ENCODE data around the gene ZNG1B. TPM values are rescaled to one million over a fixed set of nuclear protein-coding genes. Genes with fewer than 3 reads are reported as not detected.
"Not testable (repeated sequence)": the region's sequence is repeated elsewhere in the genome, so short reads cannot be mapped to it uniquely, and the experiment has no call there.

Gene ZNG1B
- total RNA-seq, 1 donor from 2014 or later, result 23.1 TPM

GRCh38 chr2:113510913-113511312 lies 73.4 kb downstream of the ZNG1B start:
- not testable (repeated sequence) for H3K27me3 ChIP-seq (ENCODE audit: control insufficient read depth, insufficient read depth, low read length); H3K4me3 ChIP-seq (ENCODE audit: low read depth, low read length); H3K36me3 ChIP-seq (ENCODE audit: control insufficient read depth, insufficient read depth, low read length); DNase-seq (ENCODE audit: low read depth)

GRCh38 chr2:113511859-113512258 lies 74.4 kb downstream of the ZNG1B start:
- DNase-seq (ENCODE audit: low read depth); H3K27me3 ChIP-seq (ENCODE audit: control insufficient read depth, insufficient read depth, low read length); H3K36me3 ChIP-seq (ENCODE audit: control insufficient read depth, insufficient read depth, low read length); H3K4me3 ChIP-seq (ENCODE audit: low read depth, low read length): not testable (repeated sequence)

GRCh38 chr2:113515457-113515856 lies 78.0 kb downstream of the ZNG1B start:
- DNase-seq (ENCODE audit: low read depth), result not testable (repeated sequence)

GRCh38 chr2:113515995-113516394 lies 78.5 kb downstream of the ZNG1B start:
- DNase-seq (ENCODE audit: low read depth); H3K27me3 ChIP-seq (ENCODE audit: control insufficient read depth, insufficient read depth, low read length); H3K4me3 ChIP-seq (ENCODE audit: low read depth, low read length); H3K36me3 ChIP-seq (ENCODE audit: control insufficient read depth, insufficient read depth, low read length): not testable (repeated sequence)

More at GRCh38 chr2:113515457-113515856, 78.0 kb downstream of the ZNG1B start:
- not testable (repeated sequence) for H3K36me3 ChIP-seq (ENCODE audit: control insufficient read depth, insufficient read depth, low read length); H3K4me3 ChIP-seq (ENCODE audit: low read depth, low read length); H3K27me3 ChIP-seq (ENCODE audit: control insufficient read depth, insufficient read depth, low read length)

GRCh38 chr2:113517025-113517424 lies 79.5 kb downstream of the ZNG1B start:
- not testable (repeated sequence) for H3K36me3 ChIP-seq (ENCODE audit: control insufficient read depth, insufficient read depth, low read length); H3K27me3 ChIP-seq (ENCODE audit: control insufficient read depth, insufficient read depth, low read length)

GRCh38 chr2:113520837-113521236 lies 83.3 kb downstream of the ZNG1B start:
- H3K4me3 ChIP-seq (ENCODE audit: low read depth, low read length); H3K36me3 ChIP-seq (ENCODE audit: control insufficient read depth, insufficient read depth, low read length); DNase-seq (ENCODE audit: low read depth); H3K27me3 ChIP-seq (ENCODE audit: control insufficient read depth, insufficient read depth, low read length): not testable (repeated sequence)

More at GRCh38 chr2:113517025-113517424, 79.5 kb downstream of the ZNG1B start:
- not testable (repeated sequence) for H3K4me3 ChIP-seq (ENCODE audit: low read depth, low read length); DNase-seq (ENCODE audit: low read depth)

- H3K4me3 ChIP-seq (ENCODE audit: low read depth, low read length); H3K27me3 ChIP-seq (ENCODE audit: control insufficient read depth, insufficient read depth, low read length); H3K36me3 ChIP-seq (ENCODE audit: control insufficient read depth, insufficient read depth, low read length); DNase-seq (ENCODE audit: low read depth): not testable (repeated sequence)
These were observed 84.0 kb downstream of the ZNG1B start for GRCh38 chr2:113521492-113521891.

- H3K27me3 ChIP-seq (ENCODE audit: control insufficient read depth, insufficient read depth, low read length); DNase-seq (ENCODE audit: low read depth); H3K4me3 ChIP-seq (ENCODE audit: low read depth, low read length); H3K36me3 ChIP-seq (ENCODE audit: control insufficient read depth, insufficient read depth, low read length): not testable (repeated sequence)
These were observed 87.5 kb downstream of the ZNG1B start for GRCh38 chr2:113524986-113525385.

GRCh38 chr2:113527350-113528045 lies 90.0 kb downstream of the ZNG1B start:
- H3K36me3 ChIP-seq (ENCODE audit: control insufficient read depth, insufficient read depth, low read length); H3K4me3 ChIP-seq (ENCODE audit: low read depth, low read length); DNase-seq (ENCODE audit: low read depth); H3K27me3 ChIP-seq (ENCODE audit: control insufficient read depth, insufficient read depth, low read length): not testable (repeated sequence)

- H3K4me3 ChIP-seq (ENCODE audit: low read depth, low read length); DNase-seq (ENCODE audit: low read depth); H3K36me3 ChIP-seq (ENCODE audit: control insufficient read depth, insufficient read depth, low read length); H3K27me3 ChIP-seq (ENCODE audit: control insufficient read depth, insufficient read depth, low read length): not testable (repeated sequence)
These were observed 90.6 kb downstream of the ZNG1B start for GRCh38 chr2:113528126-113528525.

- not testable (repeated sequence) for H3K4me3 ChIP-seq (ENCODE audit: low read depth, low read length); DNase-seq (ENCODE audit: low read depth); H3K36me3 ChIP-seq (ENCODE audit: control insufficient read depth, insufficient read depth, low read length); H3K27me3 ChIP-seq (ENCODE audit: control insufficient read depth, insufficient read depth, low read length)
These were observed 91.4 kb downstream of the ZNG1B start for GRCh38 chr2:113528904-113529303.

- H3K4me3 ChIP-seq (ENCODE audit: low read depth, low read length); H3K27me3 ChIP-seq (ENCODE audit: control insufficient read depth, insufficient read depth, low read length): not testable (repeated sequence)
These were observed 95.5 kb downstream of the ZNG1B start for GRCh38 chr2:113532991-113533390.

GRCh38 chr2:113536573-113536972 lies 99.1 kb downstream of the ZNG1B start:
- H3K27me3 ChIP-seq (ENCODE audit: control insufficient read depth, insufficient read depth, low read length); H3K4me3 ChIP-seq (ENCODE audit: low read depth, low read length); DNase-seq (ENCODE audit: low read depth); H3K36me3 ChIP-seq (ENCODE audit: control insufficient read depth, insufficient read depth, low read length): not testable (repeated sequence)

More at GRCh38 chr2:113532991-113533390, 95.5 kb downstream of the ZNG1B start:
- H3K36me3 ChIP-seq (ENCODE audit: control insufficient read depth, insufficient read depth, low read length); DNase-seq (ENCODE audit: low read depth): not testable (repeated sequence)

- not testable (repeated sequence) for H3K4me3 ChIP-seq (ENCODE audit: low read depth, low read length); H3K36me3 ChIP-seq (ENCODE audit: control insufficient read depth, insufficient read depth, low read length); H3K27me3 ChIP-seq (ENCODE audit: control insufficient read depth, insufficient read depth, low read length); DNase-seq (ENCODE audit: low read depth)
These were observed 103.3 kb downstream of the ZNG1B start for GRCh38 chr2:113540834-113541203.

GRCh38 chr2:113541204-113541975 lies 103.9 kb downstream of the ZNG1B start:
- not testable (repeated sequence) for DNase-seq (ENCODE audit: low read depth); H3K36me3 ChIP-seq (ENCODE audit: control insufficient read depth, insufficient read depth, low read length); H3K27me3 ChIP-seq (ENCODE audit: control insufficient read depth, insufficient read depth, low read length)
- H3K4me3 ChIP-seq (ENCODE audit: low read depth, low read length), result peak overlapping the region; percentile 44

Data from kidney epithelial cell (primary cell).